ENCODE data around the gene EARS2. TPM values are rescaled to one million over a fixed set of nuclear protein-coding genes. Genes with fewer than 3 reads are reported as not detected.

The EARS2 gene
- total and polyA plus RNA-seq, 10 of the 15 experiments (the other 5 are each of a cell fraction or from before 2014, with no cell fraction given): 12.9 to 65.9 (median 33.5) TPM

DNA sequence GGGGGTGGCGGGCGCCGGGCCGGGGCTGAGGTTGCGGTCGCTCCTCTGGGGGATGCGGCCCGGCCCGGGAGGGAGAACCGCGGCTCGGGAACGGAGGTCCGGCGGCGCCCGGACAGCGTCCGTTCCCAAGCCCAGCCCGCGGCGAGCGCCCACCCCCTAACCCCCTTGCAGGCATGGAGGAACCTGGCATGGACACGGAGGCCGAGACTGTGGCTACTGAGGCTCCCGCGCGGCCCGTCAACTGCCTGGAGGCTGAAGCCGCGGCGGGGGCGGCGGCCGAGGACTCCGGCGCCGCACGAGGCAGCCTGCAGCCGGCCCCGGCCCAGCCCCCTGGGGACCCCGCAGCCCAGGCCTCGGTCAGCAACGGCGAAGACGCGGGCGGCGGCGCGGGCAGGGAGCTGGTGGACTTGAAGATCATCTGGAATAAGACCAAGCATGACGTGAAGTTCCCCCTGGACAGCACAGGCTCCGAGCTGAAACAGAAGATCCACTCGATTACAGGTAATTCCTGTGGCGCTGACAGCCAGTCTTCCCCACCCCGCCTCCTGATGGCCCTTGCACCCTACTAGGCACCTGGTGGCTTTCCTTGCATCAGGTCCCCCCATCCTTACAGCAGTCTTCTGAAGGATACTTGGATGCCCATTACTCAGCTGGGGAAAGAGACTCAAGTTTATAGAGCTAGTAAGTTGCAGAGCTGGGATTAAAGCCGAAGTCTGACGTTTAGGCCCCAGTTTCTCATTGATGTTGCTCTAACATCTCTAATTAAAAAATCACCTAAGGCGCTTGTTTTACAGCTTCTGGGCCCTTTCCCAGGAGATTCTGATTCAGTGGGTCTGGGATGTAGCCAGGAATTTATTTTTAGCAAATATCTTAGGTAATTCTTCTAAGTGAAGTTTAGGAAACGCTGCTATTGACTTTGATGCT, 891 bp upstream of the EARS2 start:
- DNase-seq (ENCODE audit: low read depth, low spot score): no peak
- TF ChIP-seq SUPT20H (IDR thresholded peaks at IDR 0.05; ENCODE audit: borderline replicate concordance, control insufficient read depth, low read depth, low read length): no peak
- peak; percentile 45; the same call in 1 of the 2 replicates for TF ChIP-seq SMARCA5 (IDR thresholded peaks at IDR 0.05)
- 0 out of 2 replicates have a peak, but pooled peaks have one; percentile 25 for TF ChIP-seq ZNF24 (IDR thresholded peaks at IDR 0.05)
- TF ChIP-seq, protein P1, sequence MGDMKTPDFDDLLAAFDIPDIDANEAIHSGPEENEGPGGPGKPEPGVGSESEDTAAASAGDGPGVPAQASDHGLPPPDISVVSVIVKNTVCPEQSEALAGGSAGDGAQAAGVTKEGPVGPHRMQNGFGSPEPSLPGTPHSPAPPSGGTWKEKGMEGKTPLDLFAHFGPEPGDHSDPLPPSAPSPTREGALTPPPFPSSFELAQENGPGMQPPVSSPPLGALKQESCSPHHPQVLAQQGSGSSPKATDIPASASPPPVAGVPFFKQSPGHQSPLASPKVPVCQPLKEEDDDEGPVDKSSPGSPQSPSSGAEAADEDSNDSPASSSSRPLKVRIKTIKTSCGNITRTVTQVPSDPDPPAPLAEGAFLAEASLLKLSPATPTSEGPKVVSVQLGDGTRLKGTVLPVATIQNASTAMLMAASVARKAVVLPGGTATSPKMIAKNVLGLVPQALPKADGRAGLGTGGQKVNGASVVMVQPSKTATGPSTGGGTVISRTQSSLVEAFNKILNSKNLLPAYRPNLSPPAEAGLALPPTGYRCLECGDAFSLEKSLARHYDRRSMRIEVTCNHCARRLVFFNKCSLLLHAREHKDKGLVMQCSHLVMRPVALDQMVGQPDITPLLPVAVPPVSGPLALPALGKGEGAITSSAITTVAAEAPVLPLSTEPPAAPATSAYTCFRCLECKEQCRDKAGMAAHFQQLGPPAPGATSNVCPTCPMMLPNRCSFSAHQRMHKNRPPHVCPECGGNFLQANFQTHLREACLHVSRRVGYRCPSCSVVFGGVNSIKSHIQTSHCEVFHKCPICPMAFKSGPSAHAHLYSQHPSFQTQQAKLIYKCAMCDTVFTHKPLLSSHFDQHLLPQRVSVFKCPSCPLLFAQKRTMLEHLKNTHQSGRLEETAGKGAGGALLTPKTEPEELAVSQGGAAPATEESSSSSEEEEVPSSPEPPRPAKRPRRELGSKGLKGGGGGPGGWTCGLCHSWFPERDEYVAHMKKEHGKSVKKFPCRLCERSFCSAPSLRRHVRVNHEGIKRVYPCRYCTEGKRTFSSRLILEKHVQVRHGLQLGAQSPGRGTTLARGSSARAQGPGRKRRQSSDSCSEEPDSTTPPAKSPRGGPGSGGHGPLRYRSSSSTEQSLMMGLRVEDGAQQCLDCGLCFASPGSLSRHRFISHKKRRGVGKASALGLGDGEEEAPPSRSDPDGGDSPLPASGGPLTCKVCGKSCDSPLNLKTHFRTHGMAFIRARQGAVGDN (IDR thresholded peaks at IDR 0.05): peak; percentile 69
- no peak for TF ChIP-seq BCL11A (IDR thresholded peaks at IDR 0.05; ENCODE audit: low read depth, low read length)
- peak; percentile 93 for TF ChIP-seq LARP7 (IDR thresholded peaks at IDR 0.05)
- TF ChIP-seq, protein P2, sequence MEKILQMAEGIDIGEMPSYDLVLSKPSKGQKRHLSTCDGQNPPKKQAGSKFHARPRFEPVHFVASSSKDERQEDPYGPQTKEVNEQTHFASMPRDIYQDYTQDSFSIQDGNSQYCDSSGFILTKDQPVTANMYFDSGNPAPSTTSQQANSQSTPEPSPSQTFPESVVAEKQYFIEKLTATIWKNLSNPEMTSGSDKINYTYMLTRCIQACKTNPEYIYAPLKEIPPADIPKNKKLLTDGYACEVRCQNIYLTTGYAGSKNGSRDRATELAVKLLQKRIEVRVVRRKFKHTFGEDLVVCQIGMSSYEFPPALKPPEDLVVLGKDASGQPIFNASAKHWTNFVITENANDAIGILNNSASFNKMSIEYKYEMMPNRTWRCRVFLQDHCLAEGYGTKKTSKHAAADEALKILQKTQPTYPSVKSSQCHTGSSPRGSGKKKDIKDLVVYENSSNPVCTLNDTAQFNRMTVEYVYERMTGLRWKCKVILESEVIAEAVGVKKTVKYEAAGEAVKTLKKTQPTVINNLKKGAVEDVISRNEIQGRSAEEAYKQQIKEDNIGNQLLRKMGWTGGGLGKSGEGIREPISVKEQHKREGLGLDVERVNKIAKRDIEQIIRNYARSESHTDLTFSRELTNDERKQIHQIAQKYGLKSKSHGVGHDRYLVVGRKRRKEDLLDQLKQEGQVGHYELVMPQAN (conservative IDR thresholded peaks at IDR 0.05): peak; percentile 80
- peak; percentile 72; the same call in 1 of the 2 replicates for TF ChIP-seq DPF2 (IDR thresholded peaks at IDR 0.05)
- TF ChIP-seq NR2C1 (IDR thresholded peaks at IDR 0.05): peak; percentile 41; the same call in 1 of the 2 replicates
- TF ChIP-seq EGR1 (IDR thresholded peaks at IDR 0.05; ENCODE audit: borderline replicate concordance in 1 of 2, low read depth in 2 of 2, low read length in 2 of 2): no peak
- TF ChIP-seq GATAD2B (conservative IDR thresholded peaks at IDR 0.05; ENCODE audit: low read depth): peak; percentile 89
- peak; percentile 37 for TF ChIP-seq MEF2B (IDR thresholded peaks at IDR 0.05; ENCODE audit: partially characterized antibody, poor library complexity, severe bottlenecking)
- CTCF ChIA-PET: interaction anchor here (0.6 to 5.0 kb wide), 10 partner anchors 9 to 942 kb away, joined by 3 to 35 read pairs (median 6); partner anchors contain the start of genes GGA2, NDUFAB1 and SCNN1G
- no peak for FAIRE-seq
- peak overlapping the region; percentile 61 for H3K4me2 ChIP-seq (ENCODE audit: control insufficient read depth, insufficient read depth)
- peak overlapping the region; percentile 84 for H3K9ac ChIP-seq (ENCODE audit: control insufficient read depth, insufficient read depth, low read length)
- in situ Hi-C loops (cut with MboI): no loop called here
- H3K27me3 ChIP-seq (replicated peaks in 1 of 2; ENCODE audit: control insufficient read depth in 2 of 2, insufficient read depth in 2 of 2, low read length in 1 of 2): no peaks in the 10 kb centered on the region
- no peaks in the 10 kb centered on the region; the same call in none of the 2 replicates for H3K4me1 ChIP-seq (ENCODE audit: control insufficient read depth, insufficient read depth, low read length)
- peaks cover 4 to 22% of the 10 kb centered on the region in 2 experiments for H3K36me3 ChIP-seq (ENCODE audit: control insufficient read depth in 2 of 2, insufficient read depth in 2 of 2, low read length in 1 of 2)
- peaks cover 51% of the 10 kb centered on the region for H3K79me2 ChIP-seq (ENCODE audit: control insufficient read depth, insufficient read depth, low read length)
- POLR2A ChIA-PET: interaction anchor here (0.6 to 1.3 kb wide), 5 partner anchors 50 to 106 kb away, joined by 3 to 5 read pairs (median 4); no protein-coding TSS in a partner anchor
- peak overlapping the region; percentile 95 for H3K27ac ChIP-seq (ENCODE audit: control insufficient read depth, insufficient read depth)
- intact Hi-C loops (cut with micrococcal nuclease; ENCODE audit: unreplicated experiment): loop anchor here (1.0 to 10.0 kb wide), 5 partner anchors 38 to 169 kb away; partner anchors contain the start of genes DCTN5, NDUFAB1 and PALB2
- peak overlapping the region; percentile 92 for H3K4me3 ChIP-seq
- RAD21 ChIA-PET (ENCODE audit: unreplicated experiment): interaction anchor here (0.6 to 2.6 kb wide), 6 partner anchors 13 to 168 kb away, joined by 3 to 13 read pairs (median 3); partner anchors contain the start of genes COG7 and NDUFAB1
- no TSS peak for BruUV-seq (replicated peaks)
- 5% methylated on average over 40 of the region's 60 CpGs for WGBS (ENCODE audit: insufficient coverage, insufficient replicate concordance, low lambda C conversion rate, missing lambda C conversion rate)
- H3K9me3 ChIP-seq (replicated peaks; ENCODE audit: control insufficient read depth, insufficient read depth, low read length): no peaks in the 10 kb centered on the region
- SMC1A ChIA-PET (ENCODE audit: uncharacterized antibody, unreplicated experiment): interaction anchor here (0.9 to 2.6 kb wide), 7 partner anchors 11 to 112 kb away, joined by 3 to 9 read pairs (median 3); no protein-coding TSS in a partner anchor
- ATAC-seq: peak; percentile 20
- peak overlapping the region; percentile 48 for H2AFZ ChIP-seq (ENCODE audit: control insufficient read depth, low read depth, low read length)
- no peaks in the 10 kb centered on the region for H4K20me1 ChIP-seq (ENCODE audit: control insufficient read depth, insufficient read depth)

Data from GM12878 (cell line).